Fibroblast of pulmonary artery (primary cell): ENCODE data around the gene PLEKHS1.

Experiments
- DNase-seq: peaks from one replicate; pipeline ENCODE4 v3.0.0-alpha.2; 2010; ENCODE audit warnings: low read depth
- H3K4me3 ChIP-seq: replicated peaks from 2 replicates; pipeline ENCODE4 v1.5.1; 2011; ENCODE audit warnings: low read depth, mild to moderate bottlenecking, control low read depth, low read length, moderate library complexity
- CTCF ChIP-seq: IDR thresholded peaks from 2 replicates; pipeline ENCODE4 v1.5.1; 2011; ENCODE audit warnings: mild to moderate bottlenecking, control low read depth, low read length, inconsistent platforms; ENCODE audit errors: missing control alignments

The PLEKHS1 gene

GRCh38 chr10:113740850-113741249 lies 10.6 kb upstream of the PLEKHS1 start:
- TF ChIP-seq CTCF = no peak
- DNase-seq = no peak
- no peak overlapping the region for H3K4me3 ChIP-seq

- no peak for DNase-seq
- no peak overlapping the region for H3K4me3 ChIP-seq
- no peak for TF ChIP-seq CTCF
Measured at GRCh38 chr10:113742466-113742865, 9.0 kb upstream of the PLEKHS1 start.

- TF ChIP-seq CTCF = no peak
- H3K4me3 ChIP-seq = no peak overlapping the region
- no peak for DNase-seq
Measured at GRCh38 chr10:113743594-113743993, 7.9 kb upstream of the PLEKHS1 start.

GRCh38 chr10:113745374-113745773 lies 6.1 kb upstream of the PLEKHS1 start:
- H3K4me3 ChIP-seq = no peak overlapping the region
- no peak for TF ChIP-seq CTCF
- no peak for DNase-seq

GRCh38 chr10:113746217-113746957 lies 5.1 kb upstream of the PLEKHS1 start:
- no peak overlapping the region for H3K4me3 ChIP-seq
- no peak for TF ChIP-seq CTCF
- DNase-seq = peak; percentile 21

GRCh38 chr10:113752553-113752952 lies 1.1 kb downstream of the PLEKHS1 start:
- no peak for TF ChIP-seq CTCF
- DNase-seq = no peak
- no peak overlapping the region for H3K4me3 ChIP-seq

- no peak overlapping the region for H3K4me3 ChIP-seq
- no peak for TF ChIP-seq CTCF
- DNase-seq = no peak
Measured at GRCh38 chr10:113753020-113753692, 1.7 kb downstream of the PLEKHS1 start.
